Fibroblast of lung (primary cell): Measurements from ENCODE around the gene SLC24A3. TPM values are rescaled to one million over a fixed set of nuclear protein-coding genes. Genes with fewer than 3 reads are reported as not detected.

Experiments
- DNase-seq, 2 donors: peaks; one replicate each; pipeline versions ENCODE4 v3.0.0 to v3.0.0-alpha.2; 2010; ENCODE audit warnings: low read depth in 2 of 2
- H2AFZ ChIP-seq: 2 replicates; pipeline ENCODE4 v1.5.1; 2012; ENCODE audit warnings: low read length, control low read depth, inconsistent platforms
- H3K27ac ChIP-seq: 2 replicates; pipeline ENCODE4 v1.5.1; 2011; ENCODE audit warnings: low read length, control low read depth; ENCODE audit not compliant: insufficient read depth
- H3K27me3 ChIP-seq: 2 replicates; pipeline ENCODE4 v1.5.1; 2011; ENCODE audit warnings: mild to moderate bottlenecking, low read length; ENCODE audit not compliant: control insufficient read depth, insufficient read depth
- H3K36me3 ChIP-seq: 2 replicates; pipeline ENCODE4 v1.5.1; 2011; ENCODE audit warnings: low read length; ENCODE audit not compliant: control insufficient read depth, insufficient read depth
- H3K4me1 ChIP-seq: 2 replicates; pipeline ENCODE4 v1.5.1; 2011; ENCODE audit warnings: low read length; ENCODE audit not compliant: control insufficient read depth, insufficient read depth; ENCODE audit errors: extremely low read depth
- H3K4me2 ChIP-seq: 2 replicates; pipeline ENCODE4 v1.5.1; 2011; ENCODE audit warnings: low read length, control low read depth; ENCODE audit not compliant: insufficient read depth; ENCODE audit errors: extremely low read depth
- H3K4me3 ChIP-seq, 4 experiments: fragments of 200-600 bp in 1 of 4; sonication (generic) in 1 of 4; replicated peaks in 1 of 4; 2 replicates each; pipeline ENCODE4 v1.5.1; 2011 to 2016; ENCODE audit warnings: low read length in 4 of 4, low read depth in 3 of 4, mild to moderate bottlenecking in 3 of 4, control low read depth in 2 of 4, inconsistent platforms in 1 of 4, mixed read lengths in 1 of 4; ENCODE audit not compliant: insufficient read depth in 1 of 4; ENCODE audit errors: control extremely low read depth in 1 of 4
- H3K79me2 ChIP-seq: 2 replicates; pipeline ENCODE4 v1.5.1; 2012; ENCODE audit warnings: mild to moderate bottlenecking, low read length, inconsistent platforms; ENCODE audit not compliant: control insufficient read depth, insufficient read depth
- H3K9ac ChIP-seq: 2 replicates; pipeline ENCODE4 v1.5.1; 2011; ENCODE audit warnings: mild to moderate bottlenecking, low read length, control low read depth; ENCODE audit not compliant: insufficient read depth
- H3K9me3 ChIP-seq: 2 replicates; pipeline ENCODE4 v1.5.1; 2012; ENCODE audit warnings: low read depth, low read length; ENCODE audit not compliant: control insufficient read depth, insufficient read depth
- H4K20me1 ChIP-seq: 2 replicates; pipeline ENCODE4 v1.5.1; 2011; ENCODE audit warnings: low read length; ENCODE audit not compliant: control insufficient read depth, insufficient read depth; ENCODE audit errors: extremely low read depth
- CTCF ChIP-seq, 2 donors: IDR thresholded peaks in 1 of 2; conservative IDR thresholded peaks in 1 of 2; 1 replicate in 1 of 2; 2 replicates in 1 of 2; pipeline ENCODE4 v1.5.1; 2011 to 2012; ENCODE audit warnings: low read length in 2 of 2, control low read depth in 1 of 2, inconsistent platforms in 1 of 2, low read depth in 1 of 2, mild to moderate bottlenecking in 1 of 2
- EZH2 ChIP-seq: IDR thresholded peaks from 2 replicates; pipeline ENCODE4 v1.5.1; 2012; ENCODE audit warnings: low read length, control low read depth, mild to moderate bottlenecking; ENCODE audit errors: missing control alignments
- polyA plus RNA-seq, 2 donors: library from polyadenylated mRNA; depleted of rRNA in 1 of 2; stranded (reverse) in 1 of 2; unstranded in 1 of 2; fragments of >200 nt; gene quantifications; 2 replicates each; pipeline ENCODE4 v1.2.1, GENCODE V29; 2011 to 2012; ENCODE audit warnings: missing spikeins in 1 of 2
- total RNA-seq: library from RNA; depleted of rRNA; stranded (reverse); fragments of >200 nt; gene quantifications from 2 replicates; pipeline ENCODE4 v1.2.1, GENCODE V29; 2014

Gene SLC24A3
- total and polyA plus RNA-seq, 2 donors (not counting 1 experiment from before 2014, with no cell fraction given): 0.03 to 1.8 TPM

DNA sequence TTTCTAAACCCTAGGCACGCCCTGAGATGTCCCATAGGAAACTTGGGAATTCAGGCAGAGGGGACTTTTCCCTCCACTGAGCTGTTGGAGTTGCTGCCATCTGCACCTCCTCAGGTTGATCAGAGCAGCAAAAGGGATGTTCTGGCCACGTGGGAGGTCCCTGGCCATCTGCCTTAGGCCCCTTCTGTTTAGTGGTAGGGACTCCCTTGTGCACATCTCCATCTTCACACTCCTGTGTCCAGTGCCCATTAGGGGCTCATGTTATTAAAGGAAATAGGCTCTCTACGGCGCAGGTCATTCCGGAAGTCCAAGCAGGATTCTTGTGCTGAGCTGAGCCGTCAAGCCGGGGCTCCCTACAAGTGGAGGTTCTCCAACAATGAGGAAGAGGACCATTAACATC is 307.8 kb downstream of the SLC24A3 start:
- Histone ChIP-seq H3K27ac (no peak overlapping the region), H3K4me2 (no peak overlapping the region), H3K4me3 (no peak overlapping the region), H2AFZ (no peak overlapping the region), H3K27me3 (no peaks in the 10 kb centered on the region), H3K9me3 (no peaks in the 10 kb centered on the region), H3K79me2 (no peaks in the 10 kb centered on the region), H3K9ac (no peak overlapping the region), H3K36me3 (no peaks in the 10 kb centered on the region), H3K4me1 (no peaks in the 10 kb centered on the region), H4K20me1 (no peaks in the 10 kb centered on the region)
- no peak for DNase-seq
- TF ChIP-seq CTCF (conservative IDR thresholded peaks at IDR 0.05 in 1 of 2, IDR thresholded peaks at IDR 0.05 in 1 of 2; ENCODE audit: low read depth in 1 of 2, low read length in 2 of 2) (no peak), EZH2 (no peak)

- Histone ChIP-seq H3K9ac (no peak overlapping the region), H3K4me1 (no peaks in the 10 kb centered on the region), H3K4me3 (no peak overlapping the region), H3K27me3 (no peaks in the 10 kb centered on the region), H2AFZ (no peak overlapping the region), H3K36me3 (no peaks in the 10 kb centered on the region), H3K79me2 (no peaks in the 10 kb centered on the region), H3K9me3 (no peaks in the 10 kb centered on the region), H4K20me1 (no peaks in the 10 kb centered on the region), H3K27ac (no peak overlapping the region), H3K4me2 (no peak overlapping the region)
- no peak for DNase-seq
- TF ChIP-seq CTCF (conservative IDR thresholded peaks at IDR 0.05 in 1 of 2, IDR thresholded peaks at IDR 0.05 in 1 of 2; ENCODE audit: low read depth in 1 of 2, low read length in 2 of 2) (no peak), EZH2 (no peak)
Measured at GRCh38 chr20:19522071-19522801, 309.8 kb downstream of the SLC24A3 start.

DNA sequence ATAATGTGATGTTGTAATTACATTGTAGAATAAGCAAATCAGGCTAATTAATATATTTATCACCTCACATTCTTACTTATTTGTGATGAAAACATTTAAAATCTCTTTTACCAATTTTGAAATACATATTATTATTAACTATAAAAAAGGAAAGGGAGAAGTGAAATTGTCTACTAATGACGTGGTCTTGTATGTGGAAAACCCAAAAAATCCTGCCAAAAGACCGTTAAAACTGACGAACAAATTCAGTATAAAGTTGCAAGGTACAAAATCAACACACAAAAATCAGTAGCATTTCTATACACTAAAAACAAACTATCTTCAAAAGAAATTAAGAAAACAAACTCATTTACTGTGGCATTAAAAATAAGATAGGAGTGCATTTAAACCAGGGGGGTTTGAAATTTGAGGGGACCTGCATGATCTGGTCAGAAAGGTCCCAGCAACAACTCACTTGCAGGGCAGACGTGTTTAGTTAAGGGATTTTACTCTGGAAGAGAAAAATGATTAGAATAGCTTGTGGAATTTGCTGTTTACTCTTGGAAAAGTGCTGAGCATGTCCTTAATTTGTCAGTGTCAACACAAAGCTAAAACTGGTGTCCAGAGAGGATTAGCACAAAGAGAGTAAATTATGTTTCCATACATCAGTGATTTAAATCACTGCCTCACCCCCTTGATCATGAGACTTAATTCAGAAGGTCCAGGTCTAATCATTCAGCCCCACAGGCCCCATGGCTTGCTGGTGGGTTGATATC is 310.6 kb downstream of the SLC24A3 start:
- no peak for TF ChIP-seq EZH2

More for the DNA sequence above, 310.6 kb downstream of the SLC24A3 start:
- no peaks in the 10 kb centered on the region for H3K36me3 ChIP-seq
- no peak overlapping the region for H3K27ac ChIP-seq
- H4K20me1 ChIP-seq: no peaks in the 10 kb centered on the region
- H3K4me3 ChIP-seq: no peak overlapping the region
- H3K4me1 ChIP-seq: no peaks in the 10 kb centered on the region
- no peak overlapping the region for H2AFZ ChIP-seq
- no peak overlapping the region for H3K9ac ChIP-seq
- no peak overlapping the region for H3K4me2 ChIP-seq
- H3K27me3 ChIP-seq: no peaks in the 10 kb centered on the region
- H3K9me3 ChIP-seq: no peaks in the 10 kb centered on the region
- no peak for DNase-seq
- H3K79me2 ChIP-seq: no peaks in the 10 kb centered on the region
